OCI-LY1 (cell line): ENCODE measurements around the gene DMRT3.
A peak's percentile ranks its signal among the peaks of the same experiment; 100 is the strongest.

ENCODE experiments used
- H2AFZ ChIP-seq: fragments of 200-600 bp; sonication (generic), shearing (Covaris generic); 2 replicates; pipeline ENCODE4 v1.6.0; 2014; ENCODE audit warnings: antibody characterized with exemption, mild to moderate bottlenecking, low read length
- H3F3A ChIP-seq: fragments of 200-600 bp; sonication (generic), shearing (Covaris generic); 2 replicates; pipeline ENCODE4 v1.6.0; 2014; ENCODE audit warnings: mild to moderate bottlenecking, antibody characterized with exemption, low read length, moderate library complexity; ENCODE audit not compliant: insufficient read depth
- H3K27ac ChIP-seq: fragments of 200-600 bp; sonication (generic); 2 replicates; pipeline ENCODE4 v1.5.1; 2014; ENCODE audit warnings: low read length, mixed run types, mild to moderate bottlenecking, low read depth; ENCODE audit not compliant: poor library complexity, severe bottlenecking
- H3K27me3 ChIP-seq: fragments of 200-600 bp; sonication (generic); 2 replicates; pipeline ENCODE4 v1.6.0; 2014; ENCODE audit warnings: antibody characterized with exemption, mild to moderate bottlenecking, low read length, moderate library complexity; ENCODE audit not compliant: insufficient read depth
- H3K36me3 ChIP-seq: fragments of 200-600 bp; sonication (generic); 2 replicates; pipeline ENCODE4 v1.6.1; 2014; ENCODE audit warnings: mild to moderate bottlenecking, antibody characterized with exemption, low read length, moderate library complexity, mixed read lengths; ENCODE audit not compliant: insufficient read depth
- H3K4me1 ChIP-seq: fragments of 200-600 bp; sonication (generic); 2 replicates; pipeline ENCODE4 v1.5.1; 2014; ENCODE audit warnings: mild to moderate bottlenecking, low read length, moderate library complexity; ENCODE audit not compliant: insufficient read depth, severe bottlenecking
- H3K4me2 ChIP-seq: fragments of 200-600 bp; sonication (generic), shearing (Covaris generic); 2 replicates; pipeline ENCODE4 v1.6.1; 2014; ENCODE audit warnings: low read length
- H3K4me3 ChIP-seq: fragments of 200-600 bp; sonication (generic); 2 replicates; pipeline ENCODE4 v1.5.1; 2014; ENCODE audit warnings: low read length, low read depth, mild to moderate bottlenecking, mixed read lengths; ENCODE audit not compliant: poor library complexity, severe bottlenecking
- H3K79me2 ChIP-seq: fragments of 200-600 bp; shearing (Covaris generic); 2 replicates; pipeline ENCODE4 v1.6.1; 2016; ENCODE audit warnings: mixed run types, low read length, mixed read lengths; ENCODE audit not compliant: insufficient read depth
- H3K9ac ChIP-seq: fragments of 200-600 bp; sonication (generic), shearing (Covaris generic); 2 replicates; pipeline ENCODE4 v1.6.1; 2014; ENCODE audit warnings: mild to moderate bottlenecking, low read length, mixed read lengths
- H3K9me2 ChIP-seq: fragments of 200-600 bp; sonication (generic), shearing (Covaris generic); 2 replicates; pipeline ENCODE4 v1.6.1; 2014; ENCODE audit warnings: low read depth, mild to moderate bottlenecking, low read length, mixed read lengths
- H3K9me3 ChIP-seq: fragments of 200-600 bp; shearing (Covaris generic); 2 replicates; pipeline ENCODE4 v1.6.1; 2014; ENCODE audit warnings: low read length, mixed read lengths
- H4K20me1 ChIP-seq: fragments of 200-600 bp; sonication (generic), shearing (Covaris generic); 2 replicates; pipeline ENCODE4 v1.6.0; 2016; ENCODE audit warnings: mild to moderate bottlenecking, low read length; ENCODE audit not compliant: insufficient read depth
- CTCF ChIP-seq: fragments of 200-600 bp; sonication (generic), shearing (Covaris generic); IDR thresholded peaks from 2 replicates; pipeline ENCODE4 v1.5.1; 2017; ENCODE audit warnings: mild to moderate bottlenecking, antibody characterized with exemption, low read length, moderate library complexity, mixed read lengths
- EZH2 ChIP-seq: fragments of 200-600 bp; sonication (generic), shearing (Covaris generic); IDR thresholded peaks from 2 replicates; pipeline ENCODE4 v1.8.0; 2017; ENCODE audit warnings: borderline replicate concordance, mixed run types, mild to moderate bottlenecking, antibody characterized with exemption, low read length, moderate library complexity, mixed read lengths

DMRT3 gene

GRCh38 chr9:1001838-1002237 is 25.4 kb downstream of the DMRT3 start:
- no peaks in the 10 kb centered on the region for H4K20me1 ChIP-seq
- no peak overlapping the region for H2AFZ ChIP-seq
- no peak overlapping the region for H3K4me3 ChIP-seq
- H3K36me3 ChIP-seq = no peaks in the 10 kb centered on the region
- no peaks in the 10 kb centered on the region for H3K27me3 ChIP-seq
- no peak overlapping the region for H3K27ac ChIP-seq
- H3K9me3 ChIP-seq = no peaks in the 10 kb centered on the region
- peaks cover 23% of the 10 kb centered on the region for H3K4me1 ChIP-seq
- no peak overlapping the region for H3K4me2 ChIP-seq
- H3K9ac ChIP-seq = no peak overlapping the region
- H3K79me2 ChIP-seq = no peaks in the 10 kb centered on the region
- no peaks in the 10 kb centered on the region for H3K9me2 ChIP-seq
- no peaks in the 10 kb centered on the region for H3F3A ChIP-seq
- TF ChIP-seq EZH2 (no peak), CTCF (no peak)

GRCh38 chr9:1002678-1003077 is 26.2 kb downstream of the DMRT3 start:
- Histone ChIP-seq H3K27me3 (no peaks in the 10 kb centered on the region), H3K9ac (no peak overlapping the region), H3K9me3 (no peaks in the 10 kb centered on the region), H3K4me1 (peaks cover 31% of the 10 kb centered on the region), H4K20me1 (no peaks in the 10 kb centered on the region), H3K4me3 (no peak overlapping the region), H3K36me3 (no peaks in the 10 kb centered on the region), H2AFZ (no peak overlapping the region), H3F3A (no peaks in the 10 kb centered on the region), H3K27ac (no peak overlapping the region), H3K4me2 (no peak overlapping the region), H3K79me2 (no peaks in the 10 kb centered on the region), H3K9me2 (no peaks in the 10 kb centered on the region)
- TF ChIP-seq CTCF (no peak), EZH2 (no peak)

GRCh38 chr9:1005043-1005667 is 28.7 kb downstream of the DMRT3 start:
- Histone ChIP-seq H3K4me1 (peaks cover 36% of the 10 kb centered on the region), H2AFZ (no peak overlapping the region), H3K4me2 (no peak overlapping the region; the same call in 1 of the 2 replicates), H3K4me3 (no peak overlapping the region), H4K20me1 (no peaks in the 10 kb centered on the region), H3F3A (no peaks in the 10 kb centered on the region), H3K9ac (no peak overlapping the region), H3K79me2 (no peaks in the 10 kb centered on the region), H3K9me2 (no peaks in the 10 kb centered on the region), H3K9me3 (no peaks in the 10 kb centered on the region), H3K36me3 (no peaks in the 10 kb centered on the region), H3K27me3 (no peaks in the 10 kb centered on the region), H3K27ac (no peak overlapping the region)
- TF ChIP-seq EZH2 (no peak), CTCF (peak; percentile 61)
